ENCODE results near the gene TAGAP. TPM values are rescaled to one million over a fixed set of nuclear protein-coding genes. Genes with fewer than 3 reads are reported as not detected.
"Not testable (repeated sequence)": the region's sequence is repeated elsewhere in the genome, so short reads cannot be mapped to it uniquely, and the experiment has no call there.

The TAGAP gene
- total and polyA plus RNA-seq, 7 donors = 0.06 to 1.2 (median 0.42) TPM

GRCh38 chr6:159041181-159041580 is 3.6 kb downstream of the TAGAP start:
- intact Hi-C loops (cut with DNase I) = no loop called here
- TF ChIP-seq CTCF (IDR thresholded peaks at IDR 0.05) = no peak
- ATAC-seq = no peak
- Histone ChIP-seq H3K4me1 (no peaks in the 10 kb centered on the region), H3K36me3 (ENCODE audit: insufficient read depth in 1 of 2, low read depth in 1 of 2) (no peaks in the 10 kb centered on the region), H3K9me3 (no peaks in the 10 kb centered on the region), H3K4me3 (no peak overlapping the region), H3K27ac (no peak overlapping the region), H3K27me3 (ENCODE audit: insufficient read depth in 3 of 3, low read length in 2 of 3) (peaks cover 0 to 5% (median 2%) of the 10 kb centered on the region in 3 donors)
- 93 to 98% (median 96%) methylated on average over 7 of the region's 7 CpGs for WGBS, 3 donors
- DNase-seq = no peak

- DNase-seq (no peak), ATAC-seq (no peak)
- Histone ChIP-seq H3K27ac (no peak overlapping the region), H3K27me3 (ENCODE audit: insufficient read depth in 3 of 3, low read length in 2 of 3) (peaks cover 0 to 3% (median 0%) of the 10 kb centered on the region in 3 donors), H3K9me3 (no peaks in the 10 kb centered on the region), H3K4me1 (no peaks in the 10 kb centered on the region), H3K4me3 (no peak overlapping the region), H3K36me3 (ENCODE audit: insufficient read depth in 1 of 2, low read depth in 1 of 2) (no peaks in the 10 kb centered on the region)
- intact Hi-C loops (cut with DNase I) = no loop called here
- no peak for TF ChIP-seq CTCF (IDR thresholded peaks at IDR 0.05)
- WGBS, 3 donors = 84 to 91% (median 91%) methylated on average over 1 of the region's 1 CpG
Observed at GRCh38 chr6:159039885-159040258, 4.9 kb downstream of the TAGAP start.

- WGBS, 3 donors = 81 to 88% (median 81%) methylated on average over 8 of the region's 8 CpGs
- Histone ChIP-seq H3K4me1 (no peaks in the 10 kb centered on the region), H3K4me3 (no peak overlapping the region), H3K27me3 (ENCODE audit: insufficient read depth in 3 of 3, low read length in 2 of 3) (peaks cover 0 to 2% (median 0%) of the 10 kb centered on the region in 3 donors), H3K27ac (no peak overlapping the region), H3K36me3 (ENCODE audit: insufficient read depth in 1 of 2, low read depth in 1 of 2) (no peaks in the 10 kb centered on the region), H3K9me3 (no peaks in the 10 kb centered on the region)
- intact Hi-C loops (cut with DNase I) = no loop called here
- ATAC-seq (peak in 1 of 4 donors; percentile 30), DNase-seq (no peak)
- no peak for TF ChIP-seq CTCF (IDR thresholded peaks at IDR 0.05)
Observed at GRCh38 chr6:159038914-159039884, 5.6 kb downstream of the TAGAP start.

GRCh38 chr6:159038318-159038717 is 6.5 kb downstream of the TAGAP start:
- H3K4me3 ChIP-seq; ATAC-seq; H3K27me3 ChIP-seq (ENCODE audit: insufficient read depth in 3 of 3, low read length in 2 of 3); H3K4me1 ChIP-seq; H3K27ac ChIP-seq; H3K9me3 ChIP-seq; H3K36me3 ChIP-seq (ENCODE audit: insufficient read depth in 1 of 2, low read depth in 1 of 2); DNase-seq; intact Hi-C loops (cut with DNase I): not testable (repeated sequence)
- WGBS, 3 donors = 24 to 38% (median 32%) methylated on average over 12 of the region's 12 CpGs

- H3K9me3 ChIP-seq = no peaks in the 10 kb centered on the region
- intact Hi-C loops (cut with DNase I) = no loop called here
- WGBS, 3 donors = 49 to 56% (median 51%) methylated on average over 5 of the region's 5 CpGs
- DNase-seq = no peak
- no peak for TF ChIP-seq CTCF (IDR thresholded peaks at IDR 0.05)
- no peaks in the 10 kb centered on the region for H3K36me3 ChIP-seq (ENCODE audit: insufficient read depth in 1 of 2, low read depth in 1 of 2)
- no peak for ATAC-seq
- H3K27ac ChIP-seq = no peak overlapping the region
- H3K4me1 ChIP-seq = no peaks in the 10 kb centered on the region
- no peak overlapping the region for H3K4me3 ChIP-seq
- peaks cover 0 to 2% (median 0%) of the 10 kb centered on the region in 3 donors for H3K27me3 ChIP-seq (ENCODE audit: insufficient read depth in 3 of 3, low read length in 2 of 3)
Observed at GRCh38 chr6:159037756-159038290, 7.0 kb downstream of the TAGAP start.

Measured in psoas muscle (tissue), 8 donors.